Activated naive CD8-positive, alpha-beta T cell (primary cell): ENCODE measurements around the gene ADAM22.
A peak's percentile ranks its signal among the peaks of the same experiment; 100 is the strongest.

Experiments used
- H3K27ac Mint-ChIP-seq: one replicate; pipeline ENCODE4 v1.8.0; 2021; ENCODE audit warnings: mixed read lengths
- H3K27me3 Mint-ChIP-seq: one replicate; pipeline ENCODE4 v1.8.0; 2021; ENCODE audit warnings: mixed read lengths
- H3K36me3 Mint-ChIP-seq: one replicate; pipeline ENCODE4 v1.8.0; 2021; ENCODE audit warnings: mixed read lengths
- H3K4me1 Mint-ChIP-seq: one replicate; pipeline ENCODE4 v1.8.0; 2021; ENCODE audit warnings: low read depth, mixed read lengths
- H3K4me3 Mint-ChIP-seq: one replicate; pipeline ENCODE4 v1.8.0; 2021; ENCODE audit warnings: mild to moderate bottlenecking, mixed read lengths
- H3K9me3 Mint-ChIP-seq: one replicate; pipeline ENCODE4 v1.8.0; 2021; ENCODE audit warnings: low read depth, mixed read lengths

ADAM22 gene

GRCh38 chr7:88169717-88170320 is 235.8 kb downstream of the ADAM22 start:
- no peaks in the 10 kb centered on the region for H3K27me3 Mint-ChIP-seq
- H3K36me3 Mint-ChIP-seq, result no peaks in the 10 kb centered on the region
- H3K9me3 Mint-ChIP-seq, result no peaks in the 10 kb centered on the region
- no peaks in the 10 kb centered on the region for H3K4me1 Mint-ChIP-seq
- no peak overlapping the region for H3K4me3 Mint-ChIP-seq
- H3K27ac Mint-ChIP-seq, result no peak overlapping the region

DNA sequence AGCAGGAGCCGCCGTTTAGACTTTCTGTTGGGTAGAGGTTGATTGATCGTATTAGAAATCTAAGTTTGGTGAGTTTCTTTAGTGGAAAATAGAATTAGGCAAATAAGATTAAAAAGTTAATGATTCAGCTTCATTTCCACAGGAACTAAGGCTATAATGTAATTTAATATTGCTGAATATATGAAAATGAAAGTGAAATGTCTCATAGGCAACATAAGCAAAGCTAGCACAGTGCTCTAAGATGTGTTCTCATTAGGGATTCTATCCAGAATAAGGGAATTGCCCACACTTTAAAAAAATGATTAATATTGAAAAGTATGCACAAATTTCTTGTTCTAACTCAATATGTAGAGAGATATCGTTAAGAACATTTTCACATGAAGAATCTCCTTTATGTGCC is 238.8 kb downstream of the ADAM22 start:
- Mint-ChIP-seq H3K27ac (no peak overlapping the region), H3K9me3 (no peaks in the 10 kb centered on the region), H3K4me3 (no peak overlapping the region), H3K36me3 (peaks cover 2% of the 10 kb centered on the region), H3K4me1 (no peaks in the 10 kb centered on the region), H3K27me3 (no peaks in the 10 kb centered on the region)

GRCh38 chr7:88176190-88176589 is 242.1 kb downstream of the ADAM22 start:
- Mint-ChIP-seq H3K4me1 (no peaks in the 10 kb centered on the region), H3K4me3 (no peak overlapping the region), H3K27me3 (no peaks in the 10 kb centered on the region), H3K36me3 (peaks cover 2% of the 10 kb centered on the region), H3K9me3 (no peaks in the 10 kb centered on the region), H3K27ac (no peak overlapping the region)

GRCh38 chr7:88183051-88183450 is 249.0 kb downstream of the ADAM22 start:
- Mint-ChIP-seq H3K4me1 (no peaks in the 10 kb centered on the region), H3K9me3 (no peaks in the 10 kb centered on the region), H3K27ac (no peak overlapping the region), H3K36me3 (peaks cover 32% of the 10 kb centered on the region), H3K4me3 (no peak overlapping the region), H3K27me3 (no peaks in the 10 kb centered on the region)

DNA sequence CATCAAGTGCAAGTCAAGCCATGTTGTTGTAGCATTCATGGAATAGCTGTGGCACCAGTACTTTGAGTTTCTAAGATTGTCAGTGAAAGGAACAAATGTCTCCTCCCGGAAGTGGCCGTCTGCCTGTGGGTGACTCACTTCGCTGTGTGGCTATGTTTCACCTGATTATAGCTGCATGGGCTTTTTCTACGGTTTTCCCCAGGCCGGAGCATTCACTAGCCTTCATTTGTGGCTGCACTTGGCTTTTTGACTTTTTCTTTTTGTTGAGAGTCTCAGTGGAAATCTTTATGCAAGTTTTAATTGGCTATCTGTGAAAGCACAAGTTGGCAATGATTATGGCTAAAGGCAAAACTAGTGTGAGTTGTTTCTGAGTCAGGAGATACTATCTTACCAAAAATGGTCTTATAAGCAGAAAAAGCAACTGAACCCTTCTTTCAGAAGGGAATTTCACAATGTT is 250.8 kb downstream of the ADAM22 start:
- H3K27me3 Mint-ChIP-seq, result no peaks in the 10 kb centered on the region
- H3K27ac Mint-ChIP-seq, result no peak overlapping the region
- H3K4me3 Mint-ChIP-seq, result no peak overlapping the region
- no peaks in the 10 kb centered on the region for H3K9me3 Mint-ChIP-seq
- H3K36me3 Mint-ChIP-seq, result peaks cover 32% of the 10 kb centered on the region
- H3K4me1 Mint-ChIP-seq, result no peaks in the 10 kb centered on the region

- no peak overlapping the region for H3K4me3 Mint-ChIP-seq
- H3K9me3 Mint-ChIP-seq, result no peaks in the 10 kb centered on the region
- no peaks in the 10 kb centered on the region for H3K4me1 Mint-ChIP-seq
Measured at GRCh38 chr7:88185650-88186049, 251.6 kb downstream of the ADAM22 start.

GRCh38 chr7:88191911-88192310 is 257.9 kb downstream of the ADAM22 start:
- H3K4me3 Mint-ChIP-seq, result no peak overlapping the region
- H3K36me3 Mint-ChIP-seq, result peaks cover 7% of the 10 kb centered on the region
- no peaks in the 10 kb centered on the region for H3K9me3 Mint-ChIP-seq
- no peak overlapping the region for H3K27ac Mint-ChIP-seq
- H3K27me3 Mint-ChIP-seq, result no peaks in the 10 kb centered on the region
- H3K4me1 Mint-ChIP-seq, result no peaks in the 10 kb centered on the region

More at GRCh38 chr7:88185650-88186049, 251.6 kb downstream of the ADAM22 start:
- peaks cover 32% of the 10 kb centered on the region for H3K36me3 Mint-ChIP-seq
- no peaks in the 10 kb centered on the region for H3K27me3 Mint-ChIP-seq
- no peak overlapping the region for H3K27ac Mint-ChIP-seq

- Mint-ChIP-seq H3K27me3 (no peaks in the 10 kb centered on the region), H3K4me1 (peaks cover 6% of the 10 kb centered on the region), H3K4me3 (no peak overlapping the region), H3K27ac (no peak overlapping the region), H3K36me3 (peaks cover 5% of the 10 kb centered on the region), H3K9me3 (no peaks in the 10 kb centered on the region)
Measured at GRCh38 chr7:88200261-88200660, 266.2 kb downstream of the ADAM22 start.

DNA sequence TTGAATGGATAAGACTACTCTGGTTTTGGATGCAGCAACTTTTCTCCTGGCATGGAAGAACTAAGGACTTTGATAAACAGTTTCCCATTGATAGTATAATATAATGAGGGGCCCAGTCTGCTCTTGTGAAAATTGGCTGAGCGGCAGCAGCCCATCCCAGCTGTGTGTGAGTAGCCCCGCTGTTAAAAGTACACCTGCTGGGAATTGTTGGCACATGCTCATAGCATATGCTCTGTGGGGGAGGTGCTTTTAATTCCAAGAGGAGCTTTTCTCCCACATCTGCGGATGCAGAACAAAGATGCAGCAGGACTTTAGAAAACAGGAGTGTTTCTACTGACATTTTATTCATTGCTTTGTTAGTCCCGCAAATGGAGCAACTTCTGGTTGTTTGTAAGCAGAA is 266.7 kb downstream of the ADAM22 start:
- H3K36me3 Mint-ChIP-seq, result peaks cover 6% of the 10 kb centered on the region
- peaks cover 6% of the 10 kb centered on the region for H3K4me1 Mint-ChIP-seq
- peak overlapping the region; percentile 58 for H3K27ac Mint-ChIP-seq
- H3K9me3 Mint-ChIP-seq, result no peaks in the 10 kb centered on the region
- H3K4me3 Mint-ChIP-seq, result no peak overlapping the region
- H3K27me3 Mint-ChIP-seq, result no peaks in the 10 kb centered on the region

DNA sequence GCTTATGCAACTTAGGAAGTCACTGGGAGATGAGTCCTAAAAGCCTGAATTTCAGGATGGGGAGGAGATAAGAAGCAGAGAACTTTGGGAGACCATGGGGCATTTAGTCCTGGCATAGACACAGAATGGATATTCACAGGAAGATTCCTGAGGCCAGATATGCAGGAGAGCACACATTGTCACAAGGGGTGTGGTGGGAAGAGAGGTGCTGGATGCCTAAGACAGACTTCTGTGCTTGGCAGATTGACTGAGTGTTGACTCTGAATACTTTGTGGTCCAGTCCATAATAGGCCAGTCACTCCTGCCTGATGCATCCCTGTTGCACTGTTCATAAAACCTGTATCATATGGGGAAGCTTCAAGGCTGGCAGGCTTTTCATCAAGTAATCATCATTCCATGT is 267.3 kb downstream of the ADAM22 start:
- Mint-ChIP-seq H3K27me3 (no peaks in the 10 kb centered on the region), H3K27ac (no peak overlapping the region), H3K4me1 (peaks cover 6% of the 10 kb centered on the region), H3K9me3 (no peaks in the 10 kb centered on the region), H3K36me3 (peaks cover 9% of the 10 kb centered on the region), H3K4me3 (no peak overlapping the region)

DNA sequence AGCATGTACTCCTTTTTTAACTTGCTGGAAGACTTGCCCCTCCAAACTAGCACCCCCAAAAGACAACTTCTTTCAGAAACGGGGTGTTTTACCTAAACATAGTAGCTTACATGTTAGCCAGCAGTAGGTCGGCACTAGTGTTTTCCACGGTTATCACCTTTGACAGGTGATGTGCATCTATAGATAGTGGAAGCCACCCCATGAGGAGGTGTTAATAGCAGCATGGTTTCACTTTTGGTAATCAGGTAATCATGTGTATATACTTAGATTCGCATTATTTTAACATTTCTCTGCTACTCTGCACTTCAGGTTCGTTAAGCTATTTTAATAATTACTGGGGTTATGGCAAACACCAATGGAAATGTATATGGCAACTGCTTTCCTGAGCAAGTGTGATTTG is 268.2 kb downstream of the ADAM22 start:
- Mint-ChIP-seq H3K4me1 (peaks cover 6% of the 10 kb centered on the region), H3K4me3 (no peak overlapping the region), H3K36me3 (peaks cover 8% of the 10 kb centered on the region)

DNA sequence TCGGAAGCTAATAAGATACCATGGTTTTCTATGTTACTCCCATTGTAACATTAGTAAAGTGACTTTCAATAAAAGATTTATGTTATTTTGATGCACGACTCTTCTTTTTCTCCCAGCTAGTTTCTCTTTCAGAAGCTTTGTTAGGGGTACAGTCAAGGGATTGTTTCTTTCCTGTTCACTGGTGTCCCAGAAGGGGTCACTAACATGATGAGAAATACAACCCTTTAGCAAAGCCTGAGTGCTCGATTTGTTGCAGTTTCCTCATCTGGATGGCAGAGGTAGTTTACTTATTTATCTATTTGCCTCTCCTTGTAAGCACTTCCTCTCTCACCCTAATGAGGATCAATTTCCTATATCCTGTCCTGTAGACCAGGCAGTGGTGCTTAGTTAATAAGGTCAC is 268.7 kb downstream of the ADAM22 start:
- H3K9me3 Mint-ChIP-seq, result no peaks in the 10 kb centered on the region
- H3K36me3 Mint-ChIP-seq, result peaks cover 6% of the 10 kb centered on the region
- no peak overlapping the region for H3K4me3 Mint-ChIP-seq
- peak overlapping the region; percentile 4 for H3K27ac Mint-ChIP-seq
- no peaks in the 10 kb centered on the region for H3K27me3 Mint-ChIP-seq
- peaks cover 6% of the 10 kb centered on the region for H3K4me1 Mint-ChIP-seq

More for the DNA sequence above, 268.2 kb downstream of the ADAM22 start:
- Mint-ChIP-seq H3K27me3 (no peaks in the 10 kb centered on the region), H3K9me3 (no peaks in the 10 kb centered on the region), H3K27ac (peak overlapping the region; percentile 28)

GRCh38 chr7:88203401-88203800 is 269.4 kb downstream of the ADAM22 start:
- Mint-ChIP-seq H3K27me3 (no peaks in the 10 kb centered on the region), H3K27ac (no peak overlapping the region), H3K9me3 (no peaks in the 10 kb centered on the region), H3K4me1 (peaks cover 6% of the 10 kb centered on the region), H3K4me3 (no peak overlapping the region), H3K36me3 (peaks cover 4% of the 10 kb centered on the region)

GRCh38 chr7:88204525-88205110 is 270.6 kb downstream of the ADAM22 start:
- Mint-ChIP-seq H3K4me3 (no peak overlapping the region), H3K36me3 (peaks cover 6% of the 10 kb centered on the region), H3K27me3 (no peaks in the 10 kb centered on the region), H3K27ac (peak overlapping the region; percentile 9), H3K4me1 (peaks cover 6% of the 10 kb centered on the region), H3K9me3 (no peaks in the 10 kb centered on the region)

DNA sequence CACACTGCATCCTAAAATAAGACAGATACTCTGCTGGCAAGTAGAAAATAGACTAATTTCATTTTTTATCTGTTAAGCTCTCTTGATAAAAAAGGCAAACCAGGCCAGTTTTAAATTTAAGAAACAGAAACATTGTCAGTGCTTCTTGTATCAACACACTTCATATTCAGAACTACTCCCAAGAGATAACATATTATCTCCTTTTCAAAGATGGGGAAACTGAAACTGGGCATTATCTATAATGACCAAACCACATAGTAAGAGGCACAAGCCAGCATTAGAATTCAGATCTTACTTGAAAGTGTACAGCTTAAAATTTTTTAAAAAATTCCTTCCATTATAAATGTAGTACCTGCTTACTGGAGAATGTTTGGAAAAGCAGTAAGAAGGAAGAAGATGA is 271.1 kb downstream of the ADAM22 start:
- Mint-ChIP-seq H3K4me3 (no peak overlapping the region), H3K27ac (no peak overlapping the region), H3K27me3 (no peaks in the 10 kb centered on the region), H3K36me3 (peaks cover 6% of the 10 kb centered on the region), H3K9me3 (no peaks in the 10 kb centered on the region), H3K4me1 (peaks cover 6% of the 10 kb centered on the region)

DNA sequence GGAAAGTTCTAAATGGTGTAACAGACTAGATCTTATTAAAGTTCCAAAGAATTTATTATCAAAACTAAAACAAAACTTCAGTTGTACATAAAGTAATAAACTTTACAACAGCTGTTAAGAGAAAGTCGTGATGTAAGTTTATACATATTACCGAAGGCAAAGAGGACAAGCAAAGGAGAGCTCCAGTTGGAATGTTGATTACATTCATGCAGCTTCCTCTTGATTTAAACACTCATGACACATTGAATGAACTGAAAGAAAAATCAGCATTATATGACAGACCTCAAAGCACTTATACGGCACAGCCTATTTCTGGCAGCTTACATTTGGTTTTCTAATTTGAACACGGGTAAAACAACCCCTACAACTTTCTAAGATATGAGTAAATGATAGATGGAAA is 272.2 kb downstream of the ADAM22 start:
- no peaks in the 10 kb centered on the region for H3K27me3 Mint-ChIP-seq
- peaks cover 6% of the 10 kb centered on the region for H3K36me3 Mint-ChIP-seq
- no peak overlapping the region for H3K4me3 Mint-ChIP-seq
- peaks cover 4% of the 10 kb centered on the region for H3K4me1 Mint-ChIP-seq
- H3K9me3 Mint-ChIP-seq, result no peaks in the 10 kb centered on the region
- no peak overlapping the region for H3K27ac Mint-ChIP-seq
